Subcutaneous adipose tissue (tissue), 4 donors: ENCODE results near the gene PIEZO2. TPM values are rescaled to one million over a fixed set of nuclear protein-coding genes. Genes with fewer than 3 reads are reported as not detected.

Experiments
- total RNA-seq, 4 donors: library from RNA; depleted of rRNA; stranded (reverse); fragments of >200 nt; gene quantifications; one replicate each; pipeline ENCODE4 v1.1.0, GENCODE V29; 2016
- TF ChIP-seq, protein P1 (sequence below): fragments of 450-650 bp; IDR thresholded peaks from one replicate; pipeline ENCODE4 v1.5.1; 2016; ENCODE audit warnings: low read depth, mild to moderate bottlenecking, control low read depth, antibody characterized with exemption, moderate library complexity

The PIEZO2 gene
- total RNA-seq, 4 donors from 2014 or later: 0.85 to 2.2 (median 1.1) TPM

DNA sequence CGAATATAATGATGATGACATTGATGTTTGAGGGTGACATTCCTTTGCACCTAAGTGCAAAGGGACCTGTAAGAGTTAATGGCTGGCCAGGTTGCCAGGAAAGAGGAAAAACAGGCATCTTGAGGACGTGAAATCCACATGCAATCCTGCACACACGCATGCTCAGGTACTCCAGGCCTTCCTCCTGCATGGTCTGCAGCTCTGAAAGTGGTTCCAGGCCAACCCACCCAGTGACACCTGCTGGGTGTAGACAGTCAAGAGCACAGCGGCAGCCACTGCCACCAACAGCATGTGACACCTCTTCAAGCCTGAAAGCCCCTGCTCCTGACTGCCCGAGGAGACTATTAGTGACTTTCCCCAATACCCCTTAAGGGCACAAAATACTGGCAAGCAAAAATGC is 101.6 kb downstream of the PIEZO2 start:
- TF ChIP-seq, protein P1, sequence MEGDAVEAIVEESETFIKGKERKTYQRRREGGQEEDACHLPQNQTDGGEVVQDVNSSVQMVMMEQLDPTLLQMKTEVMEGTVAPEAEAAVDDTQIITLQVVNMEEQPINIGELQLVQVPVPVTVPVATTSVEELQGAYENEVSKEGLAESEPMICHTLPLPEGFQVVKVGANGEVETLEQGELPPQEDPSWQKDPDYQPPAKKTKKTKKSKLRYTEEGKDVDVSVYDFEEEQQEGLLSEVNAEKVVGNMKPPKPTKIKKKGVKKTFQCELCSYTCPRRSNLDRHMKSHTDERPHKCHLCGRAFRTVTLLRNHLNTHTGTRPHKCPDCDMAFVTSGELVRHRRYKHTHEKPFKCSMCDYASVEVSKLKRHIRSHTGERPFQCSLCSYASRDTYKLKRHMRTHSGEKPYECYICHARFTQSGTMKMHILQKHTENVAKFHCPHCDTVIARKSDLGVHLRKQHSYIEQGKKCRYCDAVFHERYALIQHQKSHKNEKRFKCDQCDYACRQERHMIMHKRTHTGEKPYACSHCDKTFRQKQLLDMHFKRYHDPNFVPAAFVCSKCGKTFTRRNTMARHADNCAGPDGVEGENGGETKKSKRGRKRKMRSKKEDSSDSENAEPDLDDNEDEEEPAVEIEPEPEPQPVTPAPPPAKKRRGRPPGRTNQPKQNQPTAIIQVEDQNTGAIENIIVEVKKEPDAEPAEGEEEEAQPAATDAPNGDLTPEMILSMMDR: no peak

DNA sequence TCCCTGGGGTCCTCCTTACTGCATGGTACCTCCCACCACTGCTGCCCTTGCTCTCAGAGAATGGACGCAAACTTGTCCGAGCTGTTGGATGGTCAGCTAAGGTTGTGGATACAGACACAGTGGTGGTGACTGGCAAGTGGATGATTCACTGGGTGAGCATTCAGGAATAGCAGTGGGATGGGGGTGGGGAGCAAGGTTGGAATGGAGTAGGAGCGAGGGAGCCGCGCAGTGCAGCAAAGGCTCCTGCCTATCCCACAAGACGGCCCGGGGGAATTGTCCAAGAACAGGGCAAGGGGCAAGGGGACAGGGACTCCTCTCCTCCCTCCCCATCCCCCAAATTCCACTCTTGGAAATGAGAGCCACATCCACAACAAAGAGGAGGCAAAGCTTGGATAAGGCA is 102.2 kb downstream of the PIEZO2 start:
- TF ChIP-seq, protein P1: no peak

DNA sequence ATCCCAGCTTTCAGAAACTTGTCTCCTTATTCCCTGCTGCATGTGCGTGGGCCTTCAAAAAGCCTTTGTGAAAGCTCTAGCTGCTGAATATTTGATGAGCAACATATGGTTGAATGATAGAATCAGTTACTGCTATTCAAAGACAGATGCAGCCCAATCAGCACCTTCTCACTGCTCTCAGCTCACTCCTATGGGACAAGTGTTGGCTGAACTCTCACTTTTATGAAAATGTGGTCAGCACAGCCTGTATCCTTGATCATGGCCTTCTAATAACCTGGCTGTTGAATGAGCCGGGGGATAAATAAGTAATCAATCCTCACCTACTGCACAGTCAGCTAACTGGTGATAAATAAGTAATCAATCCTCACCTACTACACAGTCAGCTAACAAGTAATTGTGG is 103.2 kb downstream of the PIEZO2 start:
- TF ChIP-seq, protein P1: no peak

DNA sequence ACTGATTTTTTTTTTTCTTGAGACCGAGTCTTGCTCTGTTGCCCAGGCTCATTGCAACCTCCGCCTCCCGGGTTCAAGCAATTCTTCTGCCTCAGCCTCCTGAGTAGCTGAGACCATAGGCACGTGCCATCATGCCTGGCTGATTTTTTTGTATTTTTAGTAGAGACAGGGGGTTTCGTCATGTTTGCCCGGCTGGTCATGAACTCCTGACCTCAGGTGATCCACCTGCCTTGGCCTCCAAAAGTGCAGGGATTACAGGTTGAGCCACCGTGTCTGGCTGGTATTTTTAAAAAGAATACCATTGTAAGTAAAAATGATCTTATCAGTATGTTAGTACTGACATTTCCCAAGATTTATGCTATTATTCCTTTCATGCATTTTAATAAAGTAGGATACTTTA is 105.7 kb downstream of the PIEZO2 start:
- TF ChIP-seq, protein P1: no peak

DNA sequence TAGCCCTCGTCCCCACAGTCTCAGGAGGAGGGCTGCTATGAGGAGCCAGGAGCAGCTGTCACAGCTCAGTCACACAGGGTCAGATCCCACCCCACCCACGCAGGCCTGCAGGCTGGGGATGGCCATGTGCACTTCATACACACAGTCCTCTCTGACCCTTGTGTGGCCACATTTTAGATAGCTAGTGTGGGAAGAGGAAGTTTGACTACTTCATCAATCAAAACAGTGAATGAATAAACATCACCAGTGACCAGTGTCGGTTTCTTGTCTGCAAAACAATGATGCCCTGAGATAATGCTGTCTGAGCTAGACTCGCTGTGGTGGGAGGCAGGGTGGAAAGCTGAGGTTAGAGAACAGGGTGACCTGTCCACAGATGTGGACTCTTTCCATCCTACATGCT is 107.1 kb downstream of the PIEZO2 start:
- TF ChIP-seq, protein P1: no peak

DNA sequence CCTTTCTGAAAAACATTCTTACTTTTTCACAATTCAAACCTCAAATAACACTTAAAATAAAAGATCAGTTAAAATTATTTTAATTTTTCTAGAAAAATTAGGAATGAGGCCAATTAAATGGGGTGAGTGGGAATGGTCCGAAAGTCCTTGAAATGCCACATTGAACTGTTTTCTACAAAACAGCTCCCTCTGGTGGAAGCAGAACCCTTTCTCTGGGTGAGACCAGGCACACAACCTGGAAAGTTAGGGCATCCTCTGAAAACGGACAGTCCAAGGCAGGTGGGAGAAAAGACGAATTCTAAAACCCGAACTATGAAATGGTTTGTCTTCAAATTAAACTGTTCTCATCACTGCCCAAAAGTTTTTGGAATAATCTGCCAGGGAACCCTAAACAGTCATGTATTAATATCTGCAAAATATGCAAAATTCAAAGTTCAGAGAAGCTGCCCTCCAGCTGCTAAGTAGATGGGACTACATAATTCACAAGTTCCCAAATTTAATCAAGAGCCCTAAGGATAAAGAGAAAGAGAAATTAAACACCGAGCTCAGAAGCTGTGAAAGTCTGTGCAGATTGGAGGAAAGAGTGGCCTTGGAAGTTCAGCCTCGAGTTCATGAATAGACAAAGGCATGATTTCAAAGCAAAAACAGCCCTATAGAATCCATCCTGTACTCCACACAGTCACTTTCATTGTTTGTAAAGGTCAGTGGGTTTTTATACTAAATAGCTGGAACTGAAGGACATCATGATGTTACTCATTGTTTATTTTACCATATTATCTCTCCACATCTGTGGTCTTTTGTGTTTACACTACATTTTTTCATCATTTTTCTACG is 108.3 kb downstream of the PIEZO2 start:
- TF ChIP-seq, protein P1: no peak

DNA sequence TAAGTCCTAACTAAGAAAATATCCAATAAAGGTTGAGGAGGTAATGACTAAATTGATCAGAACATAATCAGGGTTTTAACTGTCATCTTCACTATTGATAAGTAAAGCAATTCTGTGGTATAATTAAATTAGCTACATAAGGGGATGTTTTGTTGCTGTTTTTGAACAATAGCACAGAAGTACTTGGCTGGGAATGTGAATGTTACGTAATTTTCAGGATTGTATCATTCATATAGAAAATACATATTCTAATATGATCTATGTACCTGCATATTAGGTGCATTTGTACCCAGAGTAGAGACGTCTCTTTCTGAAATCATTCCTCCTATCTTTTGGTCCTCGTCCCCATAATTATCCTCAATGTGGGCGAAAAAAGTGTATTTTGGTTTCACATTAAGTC is 109.0 kb downstream of the PIEZO2 start:
- TF ChIP-seq, protein P1: no peak
